Measurements from ENCODE around the gene MAMDC4. TPM values are rescaled to one million over a fixed set of nuclear protein-coding genes. Genes with fewer than 3 reads are reported as not detected.

MAMDC4 gene
- total and polyA plus RNA-seq, 4 experiments from 2014 or later = 9.3 to 11.7 TPM; not detected in 2

DNA sequence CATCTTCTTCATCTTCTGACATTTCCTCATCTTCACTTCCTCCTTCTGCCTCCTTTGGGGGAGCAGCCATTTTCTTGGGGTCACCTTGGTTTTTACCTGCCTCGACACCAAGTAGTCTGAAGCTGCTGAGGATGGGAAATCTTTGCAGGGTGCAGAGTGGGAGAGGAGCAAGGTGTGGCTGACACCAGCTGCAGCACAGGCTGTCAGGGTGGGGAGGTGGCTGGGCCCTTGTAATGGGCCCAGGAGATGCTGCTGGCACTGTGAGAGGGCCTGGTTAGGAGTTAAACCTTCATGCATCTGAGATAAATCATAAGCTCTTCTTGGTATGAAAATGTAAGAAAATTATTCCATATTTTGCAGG, 36.7 kb upstream of the MAMDC4 start:
- POLR2A ChIA-PET (ENCODE audit: partially characterized antibody) = interaction anchor here (0.6 to 1.4 kb wide), 2 partner anchors 9 to 25 kb away, joined by 3 to 6 read pairs; no protein-coding TSS in a partner anchor
- peaks cover 12% of the 10 kb centered on the region for H3K4me1 ChIP-seq (ENCODE audit: insufficient read depth, low read length)
- H3K27me3 ChIP-seq (ENCODE audit: insufficient read depth, low read length) = no peaks in the 10 kb centered on the region
- no peak overlapping the region for H3K4me3 ChIP-seq (ENCODE audit: low read length in 2 of 2)
- no peak overlapping the region for H3K27ac ChIP-seq (ENCODE audit: low read depth, low read length)
- Mint-ChIP-seq H3K4me1 (peaks cover 16 to 41% (median 23%) of the 10 kb centered on the region in 4 donors), H3K9me3 (no peaks in the 10 kb centered on the region), H3K4me3 (no peak overlapping the region), H3K27ac (peak overlapping the region in 1 of 7 donors; percentile 12), H3K27me3 (no peaks in the 10 kb centered on the region), H3K36me3 (peaks cover 15 to 18% of the 10 kb centered on the region in 2 donors)
- H3K9me3 ChIP-seq (ENCODE audit: control insufficient read depth in 1 of 2, low read length in 2 of 2) = no peaks in the 10 kb centered on the region
- intact Hi-C loops (cut with micrococcal nuclease) = no loop called here
- H3K36me3 ChIP-seq (ENCODE audit: insufficient read depth, low read length) = no peaks in the 10 kb centered on the region
- CTCF ChIA-PET (ENCODE audit: partially characterized antibody) = interaction anchor here (1.1 to 2.1 kb wide), 2 partner anchors 23 to 27 kb away, joined by 4 to 5 read pairs; partner anchors contain the start of gene AJM1
- DNase-seq = no peak

GRCh38 chr9:136820971-136821825, 30.9 kb upstream of the MAMDC4 start:
- intact Hi-C loops (cut with micrococcal nuclease) = no loop called here
- Histone ChIP-seq H3K27me3 (ENCODE audit: insufficient read depth, low read length) (no peaks in the 10 kb centered on the region), H3K36me3 (ENCODE audit: insufficient read depth, low read length) (no peaks in the 10 kb centered on the region), H3K4me1 (ENCODE audit: insufficient read depth, low read length) (no peaks in the 10 kb centered on the region), H3K9me3 (ENCODE audit: control insufficient read depth in 1 of 2, low read length in 2 of 2) (no peaks in the 10 kb centered on the region), H3K4me3 (ENCODE audit: low read length in 2 of 2) (no peak overlapping the region), H3K27ac (ENCODE audit: low read depth, low read length) (no peak overlapping the region)
- Mint-ChIP-seq H3K27ac (no peak overlapping the region), H3K4me1 (peaks cover 3 to 12% (median 6%) of the 10 kb centered on the region in 4 donors), H3K36me3 (peaks cover 3 to 15% of the 10 kb centered on the region in 2 donors), H3K27me3 (no peaks in the 10 kb centered on the region), H3K4me3 (no peak overlapping the region), H3K9me3 (no peaks in the 10 kb centered on the region)
- CTCF ChIA-PET (ENCODE audit: partially characterized antibody) = interaction anchor here (1.1 to 1.5 kb wide), 2 partner anchors 21 to 208 kb away, joined by 4 to 5 read pairs; partner anchors contain the start of gene AJM1
- POLR2A ChIA-PET (ENCODE audit: partially characterized antibody) = no interaction called here
- DNase-seq = no peak

- Histone ChIP-seq H3K4me3 (ENCODE audit: low read length in 2 of 2) (no peak overlapping the region), H3K27me3 (ENCODE audit: insufficient read depth, low read length) (no peaks in the 10 kb centered on the region), H3K4me1 (ENCODE audit: insufficient read depth, low read length) (no peaks in the 10 kb centered on the region), H3K9me3 (ENCODE audit: control insufficient read depth in 1 of 2, low read length in 2 of 2) (no peaks in the 10 kb centered on the region), H3K36me3 (ENCODE audit: insufficient read depth, low read length) (no peaks in the 10 kb centered on the region), H3K27ac (ENCODE audit: low read depth, low read length) (no peak overlapping the region)
- no peak for DNase-seq
- H3K27me3 Mint-ChIP-seq = no peaks in the 10 kb centered on the region
- peaks cover 2 to 12% (median 5%) of the 10 kb centered on the region in 4 donors for H3K4me1 Mint-ChIP-seq
- ChIA-PET CTCF (ENCODE audit: partially characterized antibody) (interaction anchor here (1.3 kb wide), 1 partner anchor 214 kb away, joined by 3 read pairs; no protein-coding TSS in a partner anchor), POLR2A (ENCODE audit: partially characterized antibody) (no interaction called here)
- H3K9me3 Mint-ChIP-seq = no peaks in the 10 kb centered on the region
- H3K36me3 Mint-ChIP-seq = peaks cover 3 to 11% of the 10 kb centered on the region in 2 donors
- intact Hi-C loops (cut with micrococcal nuclease) = no loop called here
- H3K4me3 Mint-ChIP-seq = no peak overlapping the region
- no peak overlapping the region for H3K27ac Mint-ChIP-seq
Observed at GRCh38 chr9:136821826-136822544, 30.2 kb upstream of the MAMDC4 start.

- Histone ChIP-seq H3K27ac (ENCODE audit: low read depth, low read length) (no peak overlapping the region), H3K4me1 (ENCODE audit: insufficient read depth, low read length) (no peaks in the 10 kb centered on the region), H3K36me3 (ENCODE audit: insufficient read depth, low read length) (no peaks in the 10 kb centered on the region), H3K27me3 (ENCODE audit: insufficient read depth, low read length) (no peaks in the 10 kb centered on the region), H3K9me3 (ENCODE audit: control insufficient read depth in 1 of 2, low read length in 2 of 2) (no peaks in the 10 kb centered on the region), H3K4me3 (ENCODE audit: low read length in 2 of 2) (no peak overlapping the region)
- H3K27ac Mint-ChIP-seq = no peak overlapping the region
- intact Hi-C loops (cut with micrococcal nuclease) = no loop called here
- DNase-seq = peak in 1 of 5 donors; percentile 21
- no peak overlapping the region for H3K4me3 Mint-ChIP-seq
- ChIA-PET CTCF (ENCODE audit: partially characterized antibody) (interaction anchor here (0.6 to 1.3 kb wide), 2 partner anchors 89 to 212 kb away, joined by 3 read pairs; no protein-coding TSS in a partner anchor), POLR2A (ENCODE audit: partially characterized antibody) (interaction anchor here (1.0 to 1.3 kb wide), 3 partner anchors 11 to 16 kb away, joined by 3 to 4 read pairs (median 3); partner anchors contain the start of gene RABL6)
- peaks cover 3 to 9% of the 10 kb centered on the region in 2 donors for H3K36me3 Mint-ChIP-seq
- peaks cover 0 to 12% (median 4%) of the 10 kb centered on the region in 4 donors for H3K4me1 Mint-ChIP-seq
- H3K9me3 Mint-ChIP-seq = no peaks in the 10 kb centered on the region
- H3K27me3 Mint-ChIP-seq = no peaks in the 10 kb centered on the region
Observed at GRCh38 chr9:136823136-136824046, 28.8 kb upstream of the MAMDC4 start.

DNA sequence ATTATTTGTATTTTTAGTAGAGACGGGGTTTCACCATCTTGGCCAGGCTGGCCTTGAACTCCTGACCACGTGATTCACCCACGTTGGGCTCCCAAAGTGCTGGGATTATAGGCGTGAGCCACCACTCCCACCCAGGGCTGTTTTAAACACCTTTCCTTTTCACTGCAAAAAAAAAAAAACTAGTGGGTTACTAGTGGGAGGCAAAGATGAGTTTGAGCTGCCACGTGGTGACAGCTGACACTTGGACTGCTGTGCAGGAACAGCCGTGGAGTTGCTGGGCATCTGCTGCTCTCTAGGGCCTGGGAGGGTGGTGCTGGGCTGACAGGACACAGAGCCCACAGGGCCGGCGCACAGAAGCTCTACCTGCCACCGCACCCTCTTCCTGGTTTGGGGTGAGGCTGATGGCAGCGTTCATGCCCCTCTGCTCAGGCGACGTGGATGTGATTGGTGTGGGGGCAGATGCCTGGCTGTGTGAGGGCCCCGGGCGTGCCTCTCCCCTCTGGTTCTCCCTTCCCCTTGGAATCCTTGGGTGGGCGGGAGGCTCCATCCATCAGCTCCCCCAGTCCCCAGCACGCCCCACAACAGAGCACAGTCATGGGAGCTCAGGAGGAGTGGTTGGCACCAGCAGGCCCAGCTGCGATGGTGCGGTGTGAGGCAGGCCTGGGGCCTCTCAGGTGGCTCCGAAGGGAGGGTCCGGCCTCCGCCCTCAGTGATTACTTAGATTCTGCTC, 27.5 kb upstream of the MAMDC4 start:
- CTCF ChIA-PET (ENCODE audit: partially characterized antibody) = no interaction called here
- DNase-seq = peak in 1 of 5 donors; percentile 16

More for the DNA sequence above, 27.5 kb upstream of the MAMDC4 start:
- Mint-ChIP-seq H3K4me3 (peak overlapping the region in 1 of 8 donors; percentile 10), H3K27me3 (no peaks in the 10 kb centered on the region), H3K9me3 (no peaks in the 10 kb centered on the region), H3K4me1 (peaks cover 0 to 8% (median 2%) of the 10 kb centered on the region in 4 donors), H3K27ac (no peak overlapping the region), H3K36me3 (peaks cover 3 to 15% of the 10 kb centered on the region in 2 donors)
- Histone ChIP-seq H3K4me1 (ENCODE audit: insufficient read depth, low read length) (no peaks in the 10 kb centered on the region), H3K36me3 (ENCODE audit: insufficient read depth, low read length) (peaks cover 7% of the 10 kb centered on the region), H3K9me3 (ENCODE audit: control insufficient read depth in 1 of 2, low read length in 2 of 2) (no peaks in the 10 kb centered on the region), H3K27me3 (ENCODE audit: insufficient read depth, low read length) (no peaks in the 10 kb centered on the region), H3K27ac (ENCODE audit: low read depth, low read length) (no peak overlapping the region), H3K4me3 (ENCODE audit: low read length in 2 of 2) (no peak overlapping the region)
- intact Hi-C loops (cut with micrococcal nuclease) = no loop called here
- POLR2A ChIA-PET (ENCODE audit: partially characterized antibody) = interaction anchor here (1.3 kb wide), 1 partner anchor 17 kb away, joined by 4 read pairs; the partner anchor contains the start of gene RABL6
